Skin of body (tissue), 2 donors: ENCODE results near the gene TNFRSF9. TPM values are rescaled to one million over a fixed set of nuclear protein-coding genes. Genes with fewer than 3 reads are reported as not detected.
"Not testable (repeated sequence)": the region's sequence is repeated elsewhere in the genome, so short reads cannot be mapped to it uniquely, and the experiment has no call there.

Experiments
- DNase-seq: peaks from one replicate; lab custom pipeline; 2025; lab: John Stamatoyannopoulos, UW
- total RNA-seq: library from RNA; depleted of rRNA; stranded (reverse); fragments of >200 nt; gene quantifications from one replicate; pipeline ENCODE4 v1.2.3, GENCODE V29; 2014

Gene TNFRSF9
- total RNA-seq, result 0.20 TPM

DNA sequence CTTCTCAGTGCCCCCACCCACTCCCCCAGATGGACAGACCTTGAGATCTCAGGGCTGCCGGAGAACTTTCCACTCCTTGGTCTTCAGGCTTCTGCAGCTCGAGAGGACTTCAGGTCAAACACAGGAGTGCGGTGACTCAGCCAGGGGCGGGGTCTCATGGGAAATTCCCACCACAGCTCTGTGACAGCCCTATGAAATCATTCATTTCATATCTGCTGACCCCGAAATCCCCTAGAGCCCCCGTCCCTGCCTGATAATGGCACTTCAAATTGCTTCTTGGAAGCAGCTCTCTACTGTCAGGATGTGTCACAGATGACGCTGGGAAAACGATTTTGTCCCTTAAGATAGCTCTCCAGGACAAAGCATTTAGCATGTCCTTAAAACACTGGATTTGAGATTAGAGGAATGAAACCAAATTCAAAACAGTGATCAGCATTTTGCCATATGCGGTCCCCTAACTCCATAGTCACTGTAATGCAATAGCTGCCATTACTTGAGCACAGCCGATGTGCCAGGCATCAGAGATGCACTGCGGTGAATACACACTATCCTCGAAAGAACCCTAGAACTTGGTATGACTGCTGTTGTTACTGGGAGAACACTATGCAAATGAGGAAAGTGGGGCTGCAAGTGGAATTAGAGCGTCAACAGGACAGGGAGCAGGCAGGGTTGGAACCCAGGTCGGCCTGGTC, at the start of gene TNFRSF9:
Gene TNFRSF9 (minus strand): TSS at position 95 of the 692 bp plus-strand sequence. CDS start 845 bp downstream, outside the sequence.
- no peak for DNase-seq

DNA sequence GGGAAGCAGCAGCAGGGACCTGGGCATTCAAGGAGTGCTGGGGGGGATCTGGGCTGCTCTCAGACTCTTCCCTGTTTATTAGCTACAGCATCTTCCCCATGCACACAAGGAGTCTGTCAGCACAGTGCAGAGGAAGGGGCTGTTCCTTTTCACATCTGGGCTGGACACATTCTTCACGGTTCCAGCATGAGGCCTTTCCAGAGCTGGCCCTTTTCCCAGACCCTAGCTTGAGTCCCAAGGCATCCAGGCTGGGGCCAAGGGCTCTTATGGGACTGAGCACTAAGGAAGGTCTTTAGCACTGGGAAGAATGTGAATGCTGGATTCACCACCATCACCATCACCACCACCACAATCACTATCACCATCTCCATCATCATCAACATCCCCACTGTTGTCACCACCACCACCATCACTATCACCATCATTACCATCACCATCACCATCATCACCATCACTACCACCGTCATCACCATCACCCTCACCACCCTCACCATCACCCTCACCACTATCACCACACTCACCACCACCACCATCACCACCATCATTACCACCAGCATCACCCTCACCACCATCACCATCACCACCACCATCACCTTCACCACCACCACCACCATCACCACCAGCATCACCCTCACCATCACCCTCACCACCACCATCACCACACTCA, 49.3 kb upstream of the TNFRSF9 start:
- DNase-seq, result no peak

DNA sequence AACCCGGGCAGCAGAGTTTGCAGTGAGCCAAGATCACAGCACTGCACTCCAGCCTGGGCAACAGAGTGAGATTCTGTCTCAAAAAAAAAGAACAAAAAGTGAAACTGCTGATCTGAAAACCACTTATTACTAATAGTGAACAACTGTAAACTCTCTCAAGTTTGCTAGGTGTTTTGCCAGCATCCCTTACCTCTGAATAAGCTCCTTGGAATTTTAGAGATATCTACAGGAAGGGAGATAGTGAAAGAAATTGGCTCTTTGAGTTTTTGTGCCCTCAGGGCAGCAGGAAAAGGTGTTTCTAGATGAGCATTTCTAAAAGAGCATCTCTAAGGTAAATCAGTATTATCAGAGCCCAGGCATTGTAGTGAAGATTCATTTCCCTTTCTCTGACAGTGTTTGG, 47.9 kb upstream of the TNFRSF9 start:
- no peak for DNase-seq

DNA sequence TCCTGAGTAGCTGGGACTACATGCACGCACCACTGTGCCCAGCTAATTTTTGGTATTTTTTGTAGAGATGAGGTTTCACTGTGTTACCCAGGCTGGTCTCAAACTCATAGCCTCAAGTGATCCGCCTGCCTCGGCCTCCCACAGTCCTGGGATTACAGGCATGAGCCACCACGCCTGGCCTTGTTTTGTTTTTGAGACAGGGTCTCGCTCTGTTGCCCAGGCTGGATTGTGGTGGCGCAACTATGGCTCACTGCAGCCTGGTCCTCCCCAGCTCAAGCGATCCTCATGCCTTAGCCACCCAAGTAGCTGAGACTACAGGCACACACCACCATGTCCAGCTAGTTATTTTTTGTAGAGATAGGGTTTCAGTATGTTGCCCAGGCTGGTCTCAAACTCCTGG, 46.9 kb upstream of the TNFRSF9 start:
- no peak for DNase-seq

DNA sequence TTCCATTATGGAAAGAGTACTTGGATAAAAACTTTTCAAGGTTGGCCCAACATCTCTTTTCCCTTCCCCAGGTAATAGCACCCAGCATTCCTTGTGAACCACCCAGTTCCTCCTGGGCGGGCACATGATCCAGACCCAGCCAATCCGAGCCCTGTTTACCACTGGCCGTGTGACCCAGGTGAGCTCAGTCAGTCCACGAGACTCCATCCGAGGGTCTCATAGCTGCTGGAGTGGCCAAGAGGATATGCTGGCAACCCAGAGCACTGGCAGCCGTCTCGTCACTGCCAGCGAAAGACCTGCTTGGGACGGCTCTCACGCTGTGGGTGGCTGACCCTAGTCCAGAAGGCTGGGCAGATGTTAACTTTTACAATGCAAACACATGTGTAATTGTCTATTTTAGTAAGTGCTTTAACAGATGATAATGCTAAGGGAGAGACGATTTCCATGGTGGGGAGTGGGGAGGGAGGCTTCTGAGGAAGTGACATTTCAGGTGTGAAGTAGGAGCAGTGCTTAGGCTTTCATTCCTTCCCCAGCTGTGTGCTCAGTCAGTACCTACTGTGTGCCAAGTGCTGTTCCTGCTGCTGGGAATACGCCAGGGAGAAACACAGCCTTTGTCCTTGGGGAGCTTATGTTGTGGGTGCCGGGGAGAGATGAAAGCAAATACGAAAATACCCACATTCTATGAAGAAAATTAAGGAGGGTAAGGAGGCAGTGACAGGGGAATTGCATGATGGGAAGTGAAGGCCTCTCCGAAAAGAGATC, 45.4 kb upstream of the TNFRSF9 start:
- no peak for DNase-seq

DNA sequence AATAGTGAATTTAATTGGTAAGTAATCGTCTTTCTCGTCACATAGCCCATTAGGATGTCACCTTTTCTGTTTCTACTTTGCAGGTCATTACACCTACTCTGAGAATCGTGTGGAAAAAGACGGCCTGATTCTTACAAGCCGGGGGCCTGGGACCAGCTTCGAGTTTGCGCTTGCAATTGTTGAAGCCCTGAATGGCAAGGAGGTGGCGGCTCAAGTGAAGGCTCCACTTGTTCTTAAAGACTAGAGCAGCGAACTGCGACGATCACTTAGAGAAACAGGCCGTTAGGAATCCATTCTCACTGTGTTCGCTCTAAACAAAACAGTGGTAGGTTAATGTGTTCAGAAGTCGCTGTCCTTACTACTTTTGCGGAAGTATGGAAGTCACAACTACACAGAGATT, 44.2 kb upstream of the TNFRSF9 start:
- no peak for DNase-seq

DNA sequence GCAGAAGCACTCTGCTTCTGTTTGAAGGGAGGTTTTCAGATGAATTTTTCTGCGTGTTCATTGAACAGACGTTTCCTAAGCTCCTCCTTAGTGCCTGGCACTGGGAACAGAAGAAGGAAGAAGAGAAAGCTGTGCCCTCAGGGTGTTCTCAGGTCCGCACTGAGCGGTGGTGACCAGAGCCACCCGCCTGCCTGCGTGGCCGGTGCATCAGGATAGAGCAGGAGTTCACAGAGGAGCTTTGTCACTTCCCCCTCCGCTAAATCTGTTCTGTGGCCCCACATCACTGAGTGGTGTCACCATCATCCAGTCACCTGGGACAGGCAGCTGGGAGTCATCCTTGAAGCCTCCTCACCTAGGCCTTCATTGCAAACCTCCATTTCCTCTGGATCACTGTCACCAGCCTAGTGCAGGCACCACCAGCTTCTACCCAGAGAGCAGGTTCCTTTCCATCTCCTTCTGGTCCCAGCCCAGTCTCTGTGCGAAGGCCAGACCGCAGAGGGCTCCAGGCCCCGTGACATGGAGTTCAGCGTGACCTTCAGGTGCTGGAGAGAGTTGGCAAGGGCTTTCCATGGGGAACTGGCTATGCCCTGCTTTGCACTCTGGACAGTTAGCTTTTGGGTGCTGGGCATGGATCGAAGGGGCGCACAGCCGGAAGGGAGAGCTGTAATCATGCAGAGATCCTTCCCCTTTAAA, 42.6 kb upstream of the TNFRSF9 start:
- DNase-seq, result no peak

DNA sequence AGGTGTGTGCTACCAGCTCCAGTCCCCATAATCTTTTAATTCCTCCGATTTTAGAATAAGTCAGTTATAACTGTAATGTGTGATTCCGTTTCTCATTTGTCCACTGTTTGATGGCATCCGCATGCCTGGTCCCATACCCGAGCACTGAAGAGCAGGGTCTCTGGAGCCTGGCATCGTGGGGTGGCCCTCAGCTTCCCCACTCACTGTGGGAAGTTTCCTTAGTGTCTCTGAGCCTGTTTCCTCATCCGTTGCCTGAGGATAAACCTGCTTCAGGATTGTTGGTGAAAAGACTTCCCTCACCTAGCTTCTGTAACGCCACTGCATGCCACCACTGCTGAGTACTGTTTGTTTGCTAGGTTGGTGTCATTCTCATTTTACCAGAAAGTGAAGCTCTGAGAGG, 40.3 kb upstream of the TNFRSF9 start:
- DNase-seq, result no peak

DNA sequence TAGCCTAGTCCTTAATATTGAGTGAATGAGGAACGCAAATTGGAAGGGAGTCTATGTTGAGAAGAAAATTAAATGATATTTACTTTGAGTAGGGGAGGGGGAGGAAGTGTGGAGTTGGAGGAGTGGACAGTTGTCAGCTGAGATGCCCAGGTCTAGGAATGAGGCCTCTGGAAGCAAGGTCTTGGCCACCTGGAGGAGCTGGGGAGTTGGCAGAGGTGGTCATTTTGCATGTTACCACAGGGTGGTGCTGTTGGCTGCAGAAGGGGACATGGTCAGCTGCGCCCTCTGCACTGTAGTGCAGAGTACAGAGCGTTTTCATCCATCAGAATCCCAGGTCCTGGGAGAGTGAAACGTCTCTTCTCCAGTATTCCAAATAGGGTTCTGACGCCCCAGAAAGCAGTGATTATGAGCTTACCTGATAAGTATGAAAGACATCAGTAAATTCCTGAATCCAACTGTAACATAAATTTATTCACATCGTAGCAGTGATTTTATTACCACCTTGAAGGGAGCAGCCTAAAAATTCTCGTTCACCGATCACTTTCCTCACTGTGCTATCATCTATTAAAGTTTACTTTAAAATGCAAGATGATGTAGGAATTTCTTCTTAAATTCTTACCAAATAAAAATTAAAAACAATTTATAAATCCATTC, 34.7 kb upstream of the TNFRSF9 start:
- no peak for DNase-seq

DNA sequence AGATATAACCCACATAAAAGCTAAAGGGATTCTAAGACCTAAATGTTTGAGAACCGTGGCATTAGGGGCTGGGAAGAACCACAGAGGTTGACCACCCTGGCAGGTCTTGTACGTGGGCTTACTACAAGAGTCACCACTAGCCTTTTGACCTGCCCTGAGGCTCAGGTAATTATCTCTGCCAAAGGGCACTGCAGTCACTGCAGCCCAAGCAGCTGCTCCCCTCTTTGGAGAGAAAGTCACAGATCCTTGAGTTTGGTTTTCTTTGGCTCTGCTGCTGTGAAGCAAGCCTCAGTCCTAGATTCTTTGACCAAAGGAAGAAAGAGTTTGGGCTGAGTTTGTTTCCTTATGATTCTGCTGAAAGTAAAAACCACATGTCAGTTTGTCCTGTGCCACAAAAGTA, 32.4 kb upstream of the TNFRSF9 start:
- DNase-seq, result no peak

DNA sequence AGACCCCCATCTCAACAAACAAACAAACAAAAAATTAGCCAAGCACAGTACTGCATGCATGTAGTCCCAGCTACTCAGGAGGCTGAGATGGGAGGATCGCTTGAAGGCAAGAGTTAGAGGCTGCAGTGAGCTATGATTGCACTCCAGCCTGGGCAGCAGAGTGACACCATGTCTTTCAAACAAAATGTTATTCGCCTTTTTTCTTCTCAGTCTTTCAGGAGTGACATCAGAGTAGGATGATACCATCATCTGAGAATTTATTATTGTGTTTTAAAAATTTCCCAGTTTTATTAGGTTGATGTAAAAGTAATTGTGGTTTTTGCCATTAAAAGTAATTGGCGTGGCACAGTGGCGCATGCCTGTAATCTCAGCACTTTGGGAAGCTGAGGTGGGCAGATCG, 31.6 kb upstream of the TNFRSF9 start:
- DNase-seq, result no peak

DNA sequence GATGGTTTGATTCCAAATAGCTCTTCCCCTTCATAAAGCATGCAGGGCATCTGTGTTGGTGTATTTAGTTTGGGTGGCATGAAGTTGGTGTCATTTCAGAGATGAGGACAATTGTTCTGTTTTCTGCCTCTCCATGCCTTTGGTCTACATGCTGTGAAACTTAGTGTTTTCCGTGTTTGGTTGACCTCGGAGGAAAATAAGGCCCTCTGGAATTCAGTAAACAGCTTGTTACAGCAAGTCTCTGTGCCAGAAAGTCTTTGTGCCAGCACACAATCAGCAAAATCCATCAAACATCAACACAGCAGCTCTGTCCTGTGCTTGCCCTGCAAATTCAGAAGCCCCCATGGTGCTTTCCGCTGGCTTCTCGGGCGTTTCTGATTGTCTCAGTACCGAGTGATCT, 30.4 kb upstream of the TNFRSF9 start:
- DNase-seq, result no peak

DNA sequence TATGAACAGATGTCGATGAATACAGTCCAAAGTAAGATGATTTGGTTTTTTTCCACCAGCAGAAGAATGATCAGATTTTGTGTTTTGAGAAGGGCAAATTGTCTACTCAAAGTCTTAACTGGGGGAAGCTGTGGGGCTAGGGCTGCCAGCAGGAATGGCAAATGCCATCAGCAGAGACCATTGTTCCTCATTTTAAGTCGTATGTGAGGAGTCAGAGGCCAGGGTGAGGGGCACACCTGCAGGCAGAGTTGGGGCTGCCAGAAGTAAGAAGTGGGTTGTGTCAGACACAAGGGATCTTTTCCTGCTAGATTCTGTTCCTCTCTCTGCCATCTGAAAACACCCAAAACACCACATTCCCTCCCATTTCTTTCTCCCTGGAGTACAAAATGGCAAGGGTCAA, 29.6 kb upstream of the TNFRSF9 start:
- no peak for DNase-seq

DNA sequence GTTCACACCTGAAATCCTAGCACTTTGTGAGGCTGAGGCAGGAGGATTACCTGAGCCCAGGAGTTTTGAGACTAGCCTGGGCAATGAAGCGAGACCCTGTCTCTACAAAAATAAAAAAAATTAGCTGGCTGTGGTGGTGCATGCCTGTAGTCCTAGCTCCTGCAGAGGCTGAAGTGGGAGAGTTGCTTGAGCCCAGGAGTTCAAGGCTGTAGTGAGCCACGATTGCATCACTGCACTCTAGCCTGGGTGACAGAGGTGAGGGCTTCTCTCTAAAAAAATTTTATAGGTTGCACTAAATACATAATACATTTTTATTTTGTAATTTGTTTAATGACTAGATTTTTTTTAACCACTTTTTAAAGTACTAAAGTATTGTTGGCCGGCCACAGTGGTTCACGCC, 27.0 kb upstream of the TNFRSF9 start:
- no peak for DNase-seq

DNA sequence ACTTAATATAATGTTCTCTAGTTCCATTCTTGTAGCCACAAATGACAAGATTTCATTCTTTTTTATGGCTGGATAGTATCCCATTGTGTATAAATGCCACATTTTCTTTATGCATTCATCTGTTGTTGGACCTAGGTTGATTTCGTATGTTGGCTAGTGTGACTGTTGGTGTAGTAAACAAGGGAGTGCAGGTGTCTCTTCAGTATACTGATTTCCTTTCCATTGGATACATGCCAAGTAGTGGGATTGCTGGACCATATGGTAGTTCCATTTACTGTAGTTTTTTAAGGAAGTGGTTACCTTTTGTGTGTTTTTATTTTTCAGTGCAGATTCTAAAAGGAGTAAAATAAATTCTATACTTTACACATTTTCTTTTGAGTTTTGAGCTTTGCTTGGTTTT, 26.6 kb upstream of the TNFRSF9 start:
- no peak for DNase-seq

DNA sequence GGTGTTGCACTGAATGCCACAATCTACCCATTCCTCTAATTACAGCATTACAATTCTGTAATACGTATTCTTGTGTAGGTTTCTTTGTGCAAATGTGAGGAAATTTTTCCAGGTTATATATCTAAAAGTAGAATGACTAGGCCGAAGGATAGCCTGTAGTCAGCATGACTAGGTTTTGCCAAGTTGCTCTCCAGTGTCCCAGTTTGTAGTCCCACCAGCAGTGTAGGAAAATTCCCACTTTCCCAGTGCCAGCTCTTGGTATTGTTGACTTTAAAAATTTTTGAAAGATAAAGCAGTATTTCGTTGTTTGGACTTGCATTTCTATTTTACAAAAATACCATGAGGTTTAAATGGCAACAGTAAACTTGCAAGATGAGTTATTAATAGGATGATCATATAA, 23.8 kb upstream of the TNFRSF9 start:
- no peak for DNase-seq

DNA sequence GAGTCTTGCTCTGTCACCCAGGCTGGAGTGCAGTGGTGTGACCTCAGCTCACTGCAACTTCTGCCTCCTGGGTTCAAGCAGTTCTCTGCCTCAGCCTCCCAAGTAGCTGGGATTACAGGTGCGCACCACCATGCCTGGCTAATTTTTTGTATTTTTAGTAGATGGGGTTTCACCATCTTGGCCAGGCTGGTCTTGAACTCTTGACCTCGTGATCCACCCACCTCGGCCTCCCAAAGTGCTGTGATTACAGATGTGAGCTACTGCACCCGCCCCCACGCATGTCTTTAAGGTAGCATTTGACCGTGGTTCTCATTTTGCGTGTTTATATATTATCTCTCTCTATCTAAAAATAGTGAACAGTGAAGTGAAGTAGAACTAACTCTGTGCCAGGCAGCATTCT, 23.2 kb upstream of the TNFRSF9 start:
- not testable (repeated sequence) for DNase-seq

DNA sequence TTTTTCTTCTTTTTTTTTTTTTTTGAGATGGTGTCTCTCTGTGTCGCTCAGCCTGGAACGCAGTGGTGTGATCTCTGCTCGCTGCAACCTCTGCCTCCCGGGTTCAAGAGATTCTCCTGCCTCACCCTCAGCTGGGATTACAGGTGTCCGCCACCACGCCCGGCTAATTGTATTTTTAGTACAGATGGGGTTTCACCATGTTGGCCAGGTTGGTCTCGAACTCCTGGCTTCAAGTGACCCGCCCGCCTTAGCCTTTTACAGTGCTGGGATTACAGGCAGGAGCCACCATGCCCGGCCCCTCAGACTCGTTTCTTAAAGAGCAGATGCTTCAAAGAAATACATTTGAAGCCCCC, 22.7 kb upstream of the TNFRSF9 start:
- DNase-seq, result not testable (repeated sequence)

DNA sequence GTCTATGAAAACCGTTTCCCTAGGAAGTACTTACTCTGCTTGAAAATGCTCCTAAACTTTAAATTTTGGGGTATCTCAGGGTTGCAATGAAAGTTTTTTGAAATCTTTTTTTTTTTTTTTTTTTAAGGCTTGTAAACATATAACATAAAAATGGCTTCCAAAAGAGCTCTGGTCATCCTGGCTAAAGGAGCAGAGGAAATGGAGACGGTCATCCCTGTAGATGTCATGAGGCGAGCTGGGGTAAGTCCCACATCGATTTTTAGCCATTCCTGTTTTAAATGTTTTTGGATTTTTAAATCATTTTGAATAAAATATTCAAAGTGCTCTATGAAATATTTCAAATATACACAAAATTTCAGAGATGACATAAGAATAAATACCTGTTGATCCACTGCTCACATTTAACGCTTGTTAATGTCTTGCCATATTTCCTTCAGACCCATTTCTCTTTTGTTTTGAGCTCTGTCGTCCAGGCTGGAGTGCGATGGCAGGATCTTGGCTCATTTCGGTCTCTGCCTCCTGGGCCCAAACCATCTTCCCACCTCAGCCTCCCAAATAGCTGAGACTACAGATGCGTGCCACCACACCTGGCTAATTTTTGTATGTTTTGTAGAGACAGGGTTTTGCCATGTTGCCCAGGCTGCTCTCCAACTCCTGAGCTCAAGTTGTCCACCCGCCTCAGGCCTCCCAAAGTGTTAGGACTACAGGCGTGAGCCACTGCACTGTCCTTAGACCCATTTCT, 22.2 kb upstream of the TNFRSF9 start:
- DNase-seq, result no peak

DNA sequence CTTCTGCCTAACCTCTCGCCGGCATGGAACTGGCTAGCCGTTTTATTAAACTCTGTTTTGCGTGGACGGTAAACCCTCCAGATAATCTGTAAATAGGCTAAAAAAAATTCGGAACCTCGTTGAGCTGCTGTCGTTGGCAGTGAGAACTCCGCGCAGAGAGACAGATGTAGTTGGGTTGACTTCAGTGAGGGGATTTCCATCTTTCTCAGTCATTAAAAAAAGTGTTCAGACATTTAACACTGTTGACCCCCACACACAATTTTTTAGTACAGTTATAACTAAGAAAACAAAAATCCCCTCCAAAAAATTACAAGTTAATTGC, 21.3 kb upstream of the TNFRSF9 start:
- peak; percentile 28 for DNase-seq
